HT1080 (cell line): Measurements from ENCODE around the gene SIDT2. TPM values are rescaled to one million over a fixed set of nuclear protein-coding genes. Genes with fewer than 3 reads are reported as not detected.
A peak's percentile ranks its signal among the peaks of the same experiment; 100 is the strongest.

Experiments
- DNase-seq: peaks from one replicate; pipeline ENCODE4 v3.0.0-alpha.2; 2015; ENCODE audit warnings: low read depth
- total RNA-seq: library from RNA; depleted of rRNA; stranded (reverse); fragments of >200 nt; shearing (Covaris generic); gene quantifications from 2 replicates; pipeline ENCODE4 v1.2.3, GENCODE V29; 2014

SIDT2 gene
- total RNA-seq, 1 experiment from 2014 or later: 4.3 TPM

DNA sequence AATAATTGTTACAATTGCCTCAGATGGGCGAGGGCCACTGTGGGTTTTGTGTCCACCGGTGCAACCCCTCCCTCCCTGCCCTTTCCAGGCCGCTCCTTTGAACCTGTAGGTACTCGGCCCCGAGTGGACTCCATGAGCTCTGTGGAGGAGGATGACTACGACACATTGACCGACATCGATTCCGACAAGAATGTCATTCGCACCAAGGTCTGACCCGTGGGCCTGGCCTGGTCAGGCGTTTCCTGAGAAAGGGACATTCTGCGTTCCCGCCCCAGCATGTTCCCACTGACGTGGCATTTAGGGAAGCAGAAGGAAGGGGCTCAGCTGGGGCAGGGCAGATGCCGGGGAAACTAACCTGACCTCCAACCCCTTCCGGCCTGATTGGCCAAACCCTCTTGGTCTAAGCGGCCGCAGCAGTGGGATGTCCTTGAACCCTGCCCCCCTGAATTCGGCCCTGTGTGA lies 10.1 kb downstream of the SIDT2 start:
- no peak for DNase-seq

DNA sequence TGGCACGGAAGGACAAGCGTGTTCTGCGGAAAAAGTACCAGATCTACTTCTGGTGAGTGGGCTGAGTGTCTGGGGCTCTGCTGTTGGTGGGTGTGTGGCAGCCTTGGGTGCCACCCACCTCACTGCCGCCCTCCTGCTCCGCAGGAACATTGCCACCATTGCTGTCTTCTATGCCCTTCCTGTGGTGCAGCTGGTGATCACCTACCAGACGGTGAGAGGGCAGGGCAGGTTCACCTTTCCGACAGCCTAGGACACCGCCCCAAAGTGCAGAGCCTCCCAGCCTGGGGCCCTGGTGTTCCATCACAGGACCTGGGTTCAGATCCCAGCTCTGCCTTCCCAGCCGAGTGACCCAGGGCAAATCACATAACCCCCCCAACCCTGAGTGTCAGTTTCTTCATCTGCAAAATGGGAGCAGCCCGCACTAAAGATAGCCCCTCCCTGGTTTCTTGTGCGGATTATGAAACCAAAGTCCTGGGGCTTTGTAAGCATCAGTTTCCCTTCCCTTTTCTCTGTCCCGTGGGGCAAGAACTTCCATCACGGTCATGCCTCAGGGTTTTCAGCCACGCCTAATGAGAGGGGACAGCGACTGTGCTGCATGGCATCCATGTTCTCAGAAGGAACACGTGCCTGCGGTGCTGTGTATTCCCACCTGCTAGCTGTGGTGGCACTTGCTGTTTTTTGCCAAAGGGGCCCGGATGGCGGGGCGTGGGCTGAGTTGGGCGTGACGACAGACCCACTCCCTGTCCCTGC lies 10.8 kb downstream of the SIDT2 start:
- no peak for DNase-seq

DNA sequence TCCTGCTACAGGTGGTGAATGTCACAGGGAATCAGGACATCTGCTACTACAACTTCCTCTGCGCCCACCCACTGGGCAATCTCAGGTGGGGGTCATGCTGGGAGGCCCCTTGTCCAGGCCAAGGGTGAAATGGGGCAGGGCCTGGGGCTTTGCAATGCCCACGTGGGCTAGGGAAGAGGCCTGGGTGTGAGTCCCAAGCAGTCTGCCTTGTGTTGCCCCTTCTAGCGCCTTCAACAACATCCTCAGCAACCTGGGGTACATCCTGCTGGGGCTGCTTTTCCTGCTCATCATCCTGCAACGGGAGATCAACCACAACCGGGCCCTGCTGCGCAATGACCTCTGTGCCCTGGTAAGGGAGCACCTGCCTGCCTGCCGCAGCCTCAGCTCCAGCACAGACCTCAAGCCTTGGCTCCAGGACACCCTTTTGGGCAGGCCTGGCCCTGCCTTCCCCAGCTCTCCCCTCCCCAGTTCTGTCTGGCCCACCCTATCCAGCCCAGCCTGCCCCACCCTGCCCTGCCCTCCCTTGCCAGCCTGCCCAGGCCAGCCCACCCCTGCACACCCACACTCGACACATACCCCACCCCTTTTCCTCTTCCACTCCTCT lies 11.5 kb downstream of the SIDT2 start:
- no peak for DNase-seq

DNA sequence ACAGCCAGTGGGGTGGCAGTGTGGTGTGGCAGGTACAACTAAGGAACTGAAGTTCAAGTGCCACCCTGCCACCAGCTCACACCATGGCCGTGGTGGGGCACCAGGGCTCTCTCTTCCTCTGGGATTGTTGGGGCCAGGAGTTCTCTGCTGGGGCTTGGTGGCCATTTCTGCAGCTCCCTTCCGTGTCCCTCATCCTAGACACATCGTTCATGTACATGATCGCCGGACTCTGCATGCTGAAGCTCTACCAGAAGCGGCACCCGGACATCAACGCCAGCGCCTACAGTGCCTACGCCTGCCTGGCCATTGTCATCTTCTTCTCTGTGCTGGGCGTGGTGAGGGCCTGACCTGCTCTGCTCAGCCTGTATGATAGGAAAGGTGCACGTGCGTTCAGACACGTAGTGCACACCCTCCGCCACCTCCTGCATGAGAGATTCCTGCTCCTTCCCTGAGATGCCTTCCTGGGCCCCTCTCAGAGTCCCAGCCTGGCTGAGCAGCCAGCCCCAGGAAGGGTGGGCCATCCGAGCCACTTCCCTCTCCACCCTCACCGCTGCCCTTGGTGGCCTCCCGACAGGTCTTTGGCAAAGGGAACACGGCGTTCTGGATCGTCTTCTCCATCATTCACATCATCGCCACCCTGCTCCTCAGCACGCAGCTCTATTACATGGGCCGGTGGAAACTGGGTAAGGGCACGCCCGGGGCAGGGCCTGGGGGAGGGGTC lies 13.3 kb downstream of the SIDT2 start:
- no peak for DNase-seq

DNA sequence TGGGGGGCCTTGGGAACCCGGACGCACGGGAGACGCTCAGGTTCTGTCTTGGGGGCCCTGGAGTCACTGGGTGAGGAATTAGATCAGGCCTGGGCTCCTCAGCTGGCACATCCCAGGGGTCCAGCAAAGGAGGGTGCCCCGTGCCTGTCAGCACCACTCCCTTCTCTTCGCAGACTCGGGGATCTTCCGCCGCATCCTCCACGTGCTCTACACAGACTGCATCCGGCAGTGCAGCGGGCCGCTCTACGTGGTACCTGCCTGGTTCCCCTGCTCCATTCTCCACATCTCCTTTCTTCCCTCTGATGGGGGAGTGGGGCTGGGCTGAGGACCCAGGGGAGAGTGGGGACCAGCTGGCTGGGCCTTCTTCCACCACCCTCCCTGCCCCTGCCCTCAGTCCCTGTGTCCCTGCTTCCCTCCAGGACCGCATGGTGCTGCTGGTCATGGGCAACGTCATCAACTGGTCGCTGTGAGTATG lies 13.9 kb downstream of the SIDT2 start:
- no peak for DNase-seq

DNA sequence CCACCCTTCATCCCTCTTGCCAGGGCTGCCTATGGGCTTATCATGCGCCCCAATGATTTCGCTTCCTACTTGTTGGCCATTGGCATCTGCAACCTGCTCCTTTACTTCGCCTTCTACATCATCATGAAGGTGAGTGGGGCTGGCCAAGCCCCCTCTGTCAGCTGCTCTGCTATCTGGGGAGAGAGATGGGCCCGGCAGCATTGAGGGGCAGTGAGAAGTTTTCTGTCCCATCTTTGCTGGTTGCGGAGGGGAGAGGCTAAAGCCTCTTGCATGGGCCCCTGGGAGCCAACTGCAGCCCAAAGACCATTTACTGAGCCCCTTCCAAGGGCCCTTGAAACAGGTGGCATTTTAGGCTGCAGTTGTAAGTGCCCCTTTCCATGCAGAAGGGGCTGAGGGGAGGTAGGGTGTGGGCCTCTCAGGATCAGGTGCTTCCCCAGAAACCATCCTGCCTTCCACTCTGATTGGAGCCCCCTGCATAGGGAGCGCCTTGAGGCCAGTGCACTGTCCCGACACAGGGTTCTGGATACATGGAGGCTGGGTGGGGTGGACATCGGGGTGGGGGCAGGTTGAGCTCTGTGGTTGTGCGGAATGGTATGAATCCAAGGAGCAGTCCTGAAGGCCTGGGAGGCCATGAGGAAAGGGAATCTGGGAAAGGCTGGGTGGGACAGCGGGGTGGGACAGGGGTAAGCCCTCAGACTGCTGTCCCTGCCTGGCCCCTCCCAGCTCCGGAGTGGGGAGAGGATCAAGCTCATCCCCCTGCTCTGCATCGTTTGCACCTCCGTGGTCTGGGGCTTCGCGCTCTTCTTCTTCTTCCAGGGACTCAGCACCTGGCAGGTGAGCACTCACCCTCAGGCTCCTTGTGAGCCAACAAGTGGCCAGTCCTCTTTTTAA lies 14.8 kb downstream of the SIDT2 start:
- DNase-seq: no peak

DNA sequence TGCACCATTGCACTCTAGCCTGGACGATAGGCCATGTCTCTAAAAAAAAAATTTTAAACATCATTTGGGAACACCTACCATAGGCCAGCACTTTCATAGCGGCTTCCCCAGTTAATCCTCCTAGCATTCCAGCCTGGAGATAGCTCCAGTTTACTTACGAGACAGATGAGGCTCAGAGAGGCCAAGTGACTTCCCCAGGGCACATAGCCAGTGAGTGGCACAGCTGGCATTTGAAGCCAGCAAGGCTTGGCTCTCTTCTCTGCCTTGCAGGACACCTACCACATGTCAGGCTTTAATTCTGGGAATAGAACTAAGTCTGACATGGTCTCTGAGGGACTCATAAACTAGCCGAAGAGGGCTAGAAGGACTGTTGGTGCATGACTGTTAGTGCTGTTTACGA lies 15.7 kb downstream of the SIDT2 start:
- DNase-seq: no peak

DNA sequence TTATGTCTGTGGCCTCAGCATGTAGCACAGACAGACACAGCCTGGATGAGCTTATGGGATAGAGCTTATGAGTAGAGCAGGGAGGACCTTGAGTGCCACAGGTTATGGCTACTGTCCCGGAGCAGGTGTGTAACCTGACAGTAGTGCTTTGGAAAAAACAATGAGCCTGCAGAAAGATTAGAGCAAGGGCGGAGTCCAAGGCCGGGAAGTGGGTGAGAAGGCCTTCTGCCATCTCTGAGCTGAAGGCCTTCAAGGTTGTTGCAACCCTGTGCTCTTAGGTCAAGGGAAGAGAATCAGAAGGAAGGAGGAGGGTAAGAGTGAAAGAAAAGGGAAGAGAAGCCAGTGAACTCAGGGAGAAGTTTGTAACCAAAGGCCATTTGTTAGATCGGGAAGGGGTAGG lies 16.7 kb downstream of the SIDT2 start:
- DNase-seq: no peak

DNA sequence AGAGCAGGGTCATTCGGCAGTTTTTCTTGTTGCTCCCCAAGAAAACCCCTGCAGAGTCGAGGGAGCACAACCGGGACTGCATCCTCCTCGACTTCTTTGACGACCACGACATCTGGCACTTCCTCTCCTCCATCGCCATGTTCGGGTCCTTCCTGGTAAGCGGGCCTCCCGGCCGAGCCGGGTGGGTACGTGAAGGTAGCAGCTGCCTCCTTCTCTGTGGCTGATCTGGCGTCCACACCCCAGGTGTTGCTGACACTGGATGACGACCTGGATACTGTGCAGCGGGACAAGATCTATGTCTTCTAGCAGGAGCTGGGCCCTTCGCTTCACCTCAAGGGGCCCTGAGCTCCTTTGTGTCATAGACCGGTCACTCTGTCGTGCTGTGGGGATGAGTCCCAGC lies 17.2 kb downstream of the SIDT2 start:
- no peak for DNase-seq

DNA sequence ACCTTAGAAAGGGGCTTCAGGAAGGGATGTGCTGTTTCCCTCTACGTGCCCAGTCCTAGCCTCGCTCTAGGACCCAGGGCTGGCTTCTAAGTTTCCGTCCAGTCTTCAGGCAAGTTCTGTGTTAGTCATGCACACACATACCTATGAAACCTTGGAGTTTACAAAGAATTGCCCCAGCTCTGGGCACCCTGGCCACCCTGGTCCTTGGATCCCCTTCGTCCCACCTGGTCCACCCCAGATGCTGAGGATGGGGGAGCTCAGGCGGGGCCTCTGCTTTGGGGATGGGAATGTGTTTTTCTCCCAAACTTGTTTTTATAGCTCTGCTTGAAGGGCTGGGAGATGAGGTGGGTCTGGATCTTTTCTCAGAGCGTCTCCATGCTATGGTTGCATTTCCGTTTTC lies 18.5 kb downstream of the SIDT2 start:
- DNase-seq: no peak

DNA sequence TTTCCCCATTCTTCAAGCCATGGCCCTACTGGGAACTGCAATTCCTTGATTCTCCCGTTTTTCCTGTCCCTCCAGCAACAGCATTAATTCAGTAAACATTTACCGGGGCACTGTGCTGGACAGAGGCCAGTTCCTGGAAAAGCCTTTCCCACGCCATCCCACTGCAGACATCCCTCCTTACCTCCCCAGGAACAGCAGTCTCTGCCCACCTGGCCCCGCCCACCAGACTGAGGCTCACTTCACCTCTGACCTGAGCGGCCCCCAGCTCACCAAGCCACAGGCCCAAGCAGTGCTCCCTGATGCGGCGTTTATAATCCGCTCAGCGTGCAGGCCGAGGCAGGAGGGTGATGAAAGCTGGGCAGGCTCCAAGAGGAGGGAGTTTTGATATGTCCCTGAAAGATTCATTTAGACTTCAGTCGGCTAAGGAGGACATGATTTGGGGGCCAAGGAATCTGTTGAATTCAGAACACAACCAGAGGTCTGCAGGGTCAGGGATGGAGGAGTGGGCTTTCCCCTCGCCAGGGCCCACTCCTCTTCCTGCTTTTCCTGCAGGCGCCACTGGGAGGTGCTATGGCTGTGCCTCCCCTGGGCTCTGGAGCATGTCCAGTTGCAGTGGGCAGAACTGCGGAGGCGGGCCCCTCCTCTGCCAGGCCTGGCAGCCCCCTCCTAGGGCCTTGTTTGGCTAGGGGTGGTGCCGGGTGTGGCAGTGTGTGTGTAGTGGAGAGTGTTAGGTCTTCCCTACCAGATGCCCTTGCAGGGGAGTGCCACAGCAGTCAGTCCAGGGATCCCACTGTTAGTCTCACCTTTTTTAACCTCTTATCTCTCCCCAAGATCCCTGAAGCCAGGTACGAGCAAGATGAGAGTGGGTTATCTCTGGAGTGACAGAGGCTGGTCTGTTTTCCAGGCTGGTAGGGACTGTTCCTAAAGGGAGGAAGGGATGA lies 19.2 kb downstream of the SIDT2 start:
- no peak for DNase-seq

DNA sequence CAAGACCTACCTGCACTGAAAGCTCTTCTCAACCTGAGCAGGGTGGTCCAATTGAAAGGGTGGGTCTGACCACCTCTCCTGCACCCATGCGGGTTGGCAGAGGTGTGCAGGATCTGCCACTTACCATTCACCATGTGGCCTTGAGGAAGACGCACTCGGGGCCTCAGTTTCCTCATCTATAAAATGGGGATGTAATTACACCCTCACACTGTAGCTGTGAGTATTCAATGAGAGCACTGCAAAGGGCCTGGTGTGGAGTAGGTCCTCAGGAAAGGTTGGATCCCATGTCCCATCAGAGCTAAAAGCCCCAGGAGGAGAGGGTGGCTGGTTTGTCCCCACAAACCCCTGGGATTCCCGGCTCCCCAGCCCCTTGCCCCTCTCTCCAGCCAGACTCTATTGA lies 20.1 kb downstream of the SIDT2 start:
- DNase-seq: no peak

DNA sequence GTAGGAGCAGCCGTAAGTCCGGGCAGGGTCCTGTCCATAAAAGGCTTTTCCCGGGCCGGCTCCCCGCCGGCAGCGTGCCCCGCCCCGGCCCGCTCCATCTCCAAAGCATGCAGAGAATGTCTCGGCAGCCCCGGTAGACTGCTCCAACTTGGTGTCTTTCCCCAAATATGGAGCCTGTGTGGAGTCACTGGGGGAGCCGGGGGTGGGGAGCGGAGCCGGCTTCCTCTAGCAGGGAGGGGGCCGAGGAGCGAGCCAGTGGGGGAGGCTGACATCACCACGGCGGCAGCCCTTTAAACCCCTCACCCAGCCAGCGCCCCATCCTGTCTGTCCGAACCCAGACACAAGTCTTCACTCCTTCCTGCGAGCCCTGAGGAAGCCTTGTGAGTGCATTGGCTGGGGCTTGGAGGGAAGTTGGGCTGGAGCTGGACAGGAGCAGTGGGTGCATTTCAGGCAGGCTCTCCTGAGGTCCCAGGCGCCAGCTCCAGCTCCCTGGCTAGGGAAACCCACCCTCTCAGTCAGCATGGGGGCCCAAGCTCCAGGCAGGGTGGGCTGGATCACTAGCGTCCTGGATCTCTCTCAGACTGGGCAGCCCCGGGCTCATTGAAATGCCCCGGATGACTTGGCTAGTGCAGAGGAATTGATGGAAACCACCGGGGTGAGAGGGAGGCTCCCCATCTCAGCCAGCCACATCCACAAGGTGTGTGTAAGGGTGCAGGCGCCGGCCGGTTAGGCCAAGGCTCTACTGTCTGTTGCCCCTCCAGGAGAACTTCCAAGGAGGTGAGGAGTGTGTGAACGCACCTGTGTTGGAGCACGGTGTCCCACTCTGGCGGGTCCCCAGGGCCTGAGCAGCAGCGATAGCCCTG lies 20.7 kb downstream of the SIDT2 start, which contains the start of gene TAGLN:
TSS of gene TAGLN (plus strand) at position 318 of the 863 bp plus-strand sequence. CDS start 3,644 bp downstream, outside the sequence.
- peak; percentile 61 for DNase-seq

DNA sequence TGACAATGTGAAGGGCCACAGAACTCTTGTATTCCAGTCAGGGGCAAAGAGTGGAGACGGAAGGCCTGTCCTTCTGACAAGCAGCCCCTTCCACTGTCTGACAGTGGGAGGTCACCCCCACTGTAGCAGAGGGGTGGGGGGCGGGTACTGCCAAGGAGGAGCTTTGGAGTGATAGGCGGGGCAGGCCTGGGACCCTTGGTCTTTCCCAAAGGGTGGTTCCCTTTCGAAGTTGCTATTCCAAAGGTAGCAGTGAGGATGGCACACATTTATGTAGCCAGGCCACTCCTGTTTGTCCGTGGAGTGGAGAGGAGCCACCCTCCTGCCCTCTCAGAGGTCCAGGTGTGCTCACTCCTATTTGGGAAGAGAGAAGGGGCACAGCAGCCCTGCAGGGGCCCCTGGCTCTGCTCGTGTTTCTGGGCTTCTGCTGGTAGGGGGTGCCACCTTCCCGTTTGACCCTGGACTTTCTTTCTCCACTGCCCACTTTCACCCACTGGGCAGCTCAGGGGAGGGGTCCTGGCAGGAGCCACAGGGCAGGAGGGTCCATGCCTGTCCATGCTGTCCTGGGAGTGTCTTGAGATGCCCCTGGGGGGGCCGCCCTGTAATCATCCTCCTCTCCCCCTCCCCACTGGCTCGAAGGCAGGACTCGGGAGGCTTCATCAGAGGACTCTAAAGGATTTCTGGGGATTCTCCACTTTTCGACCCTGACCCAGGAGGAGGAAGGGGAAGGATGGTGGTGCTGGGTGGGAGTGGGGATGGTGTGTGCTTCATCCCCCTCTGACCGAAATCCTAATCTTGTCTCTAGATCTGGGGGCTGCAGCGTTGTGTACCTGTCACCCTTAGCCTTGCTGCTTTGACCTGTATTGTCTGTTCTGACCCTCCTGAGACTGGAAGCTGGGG lies 21.6 kb downstream of the SIDT2 start:
- DNase-seq: no peak

DNA sequence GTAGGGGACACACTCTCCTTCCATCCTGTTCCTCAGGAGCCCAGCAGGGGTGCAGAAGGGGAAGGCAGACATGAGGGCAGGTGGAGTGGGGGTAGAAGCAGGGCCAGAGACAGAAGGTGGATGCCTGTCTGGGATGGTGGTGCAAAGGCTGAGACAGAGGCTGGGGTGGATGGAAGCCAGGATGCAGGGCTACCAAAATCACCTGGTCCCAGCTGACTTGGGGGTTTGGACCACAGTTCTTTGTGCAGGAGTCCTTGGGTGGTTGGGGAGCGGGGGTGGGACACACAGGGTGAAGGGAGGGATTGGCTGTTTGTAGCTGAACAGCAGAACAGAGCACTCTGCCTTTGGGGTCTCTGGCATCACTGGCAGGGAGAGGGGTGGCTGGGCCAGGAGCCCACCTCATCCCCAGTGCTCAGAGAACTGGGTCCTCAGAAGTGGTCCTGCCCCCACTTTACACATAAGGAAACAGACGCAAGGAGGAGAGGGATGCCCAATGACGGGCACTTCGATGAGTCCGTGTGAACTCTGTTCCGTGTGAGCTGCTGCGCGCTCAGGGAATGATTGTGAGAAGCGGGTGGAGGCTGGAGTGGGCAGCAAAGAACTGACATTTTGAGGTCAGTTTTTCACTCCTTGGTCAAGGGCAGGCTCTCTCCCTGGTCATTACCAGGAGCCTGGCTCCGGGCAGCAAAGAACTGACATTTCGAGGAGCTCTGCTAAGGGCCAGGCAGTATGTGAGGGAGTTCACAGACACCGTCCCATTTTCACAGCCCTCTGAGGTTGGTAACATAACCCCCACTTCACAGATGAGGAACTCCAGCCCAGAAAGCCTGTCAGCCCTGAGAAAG lies 22.5 kb downstream of the SIDT2 start:
- no peak for DNase-seq

DNA sequence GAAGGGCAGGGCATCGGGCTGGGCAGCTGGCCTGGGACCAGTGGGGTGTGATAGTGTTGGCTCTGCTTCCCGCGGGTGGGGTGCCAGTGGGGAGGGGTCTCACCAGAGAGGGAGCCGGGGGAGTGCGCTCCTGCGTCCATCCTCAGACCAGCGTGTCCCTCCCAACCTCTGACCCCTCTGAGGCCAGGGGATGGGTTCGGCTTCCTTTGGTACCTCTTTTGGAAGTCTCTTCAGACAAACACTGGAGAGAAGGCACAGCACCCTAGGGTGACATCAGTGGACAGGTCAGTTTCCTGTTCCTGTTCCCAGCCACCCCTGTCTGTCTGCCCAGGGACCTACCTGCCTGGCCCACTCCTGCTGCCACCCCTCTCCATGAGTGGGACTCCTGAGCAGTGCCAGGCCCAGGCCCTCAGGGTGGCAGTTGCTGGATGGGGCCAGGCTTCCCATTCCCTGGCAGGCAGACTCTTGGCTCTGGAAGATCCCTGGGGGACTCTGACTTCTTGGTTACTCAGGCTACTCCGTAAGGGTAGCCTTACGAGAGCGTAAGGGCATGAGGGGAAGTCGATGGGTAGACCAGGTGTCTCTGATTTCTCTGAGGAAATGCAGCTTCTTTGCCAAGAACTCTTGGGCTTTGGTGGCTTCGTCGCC lies 23.2 kb downstream of the SIDT2 start:
- no peak for DNase-seq
